HG02852 (cell line): ENCODE data around the gene EXOC2.

Experiments
- ATAC-seq: cut with Tn5 transposase; IDR thresholded peaks from one replicate; pipeline ENCODE4 v1.9.1; 2021; ENCODE audit warnings: mild to moderate bottlenecking, moderate library complexity; ENCODE audit not compliant: unreplicated experiment

Gene EXOC2

DNA sequence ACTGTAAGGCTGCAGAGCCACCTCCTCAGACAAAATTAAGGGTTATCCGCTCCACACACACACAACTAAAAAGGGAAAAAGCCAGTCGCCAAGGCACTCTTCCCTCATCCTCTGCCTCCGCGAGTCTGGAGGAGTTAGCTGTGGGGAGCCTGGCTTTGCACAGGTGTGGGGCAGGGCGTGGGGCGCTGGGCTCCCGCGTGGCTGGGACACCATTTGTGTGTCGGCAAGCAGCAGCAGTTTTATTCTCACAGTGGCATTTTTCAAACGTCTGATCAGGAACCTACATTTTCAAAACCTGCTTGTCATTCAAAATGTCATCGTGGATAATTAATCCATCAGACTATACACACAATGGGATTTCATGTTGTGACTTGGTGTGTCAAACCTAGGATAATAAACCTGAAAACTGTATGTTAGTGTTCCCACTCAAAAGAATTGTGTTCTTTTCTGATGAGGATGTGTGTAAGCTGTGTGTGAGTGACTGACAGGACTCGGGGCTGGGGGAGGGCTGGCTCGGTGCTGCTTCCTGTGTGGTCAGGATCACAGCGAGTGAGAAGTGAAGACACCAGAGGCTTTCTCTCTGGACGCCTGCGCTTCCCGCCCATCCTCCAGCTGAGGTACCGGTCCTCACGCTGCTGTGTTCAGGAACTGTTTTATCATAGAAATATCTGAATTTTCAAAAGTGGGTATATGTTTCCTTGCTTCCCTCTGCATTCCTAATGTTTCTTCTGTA lies 218.3 kb downstream of the EXOC2 start:
- ATAC-seq: peak; percentile 82

GRCh38 chr6:473768-474452 lies 219.0 kb downstream of the EXOC2 start:
- no peak for ATAC-seq

DNA sequence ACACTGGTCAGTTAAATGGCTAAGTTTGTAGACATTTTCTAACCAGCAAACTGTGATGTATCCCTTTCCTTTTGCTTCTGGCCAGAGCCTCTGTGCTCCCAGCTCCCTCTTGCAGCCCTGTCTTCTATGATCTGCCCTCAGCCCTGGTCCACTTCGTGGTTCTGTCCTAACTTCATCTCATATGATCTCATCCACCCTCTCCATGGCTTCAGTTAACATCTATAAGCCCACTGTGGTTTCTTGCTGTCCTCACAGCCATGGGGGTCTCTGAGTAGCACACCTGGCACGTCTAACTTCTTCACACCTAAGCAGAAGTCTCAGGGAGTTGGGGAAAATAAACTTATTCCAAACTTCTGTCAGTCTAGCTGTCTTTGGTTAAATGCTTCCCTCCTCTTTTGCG lies 219.6 kb downstream of the EXOC2 start:
- ATAC-seq: no peak

GRCh38 chr6:470901-471448 lies 222.0 kb downstream of the EXOC2 start:
- no peak for ATAC-seq

DNA sequence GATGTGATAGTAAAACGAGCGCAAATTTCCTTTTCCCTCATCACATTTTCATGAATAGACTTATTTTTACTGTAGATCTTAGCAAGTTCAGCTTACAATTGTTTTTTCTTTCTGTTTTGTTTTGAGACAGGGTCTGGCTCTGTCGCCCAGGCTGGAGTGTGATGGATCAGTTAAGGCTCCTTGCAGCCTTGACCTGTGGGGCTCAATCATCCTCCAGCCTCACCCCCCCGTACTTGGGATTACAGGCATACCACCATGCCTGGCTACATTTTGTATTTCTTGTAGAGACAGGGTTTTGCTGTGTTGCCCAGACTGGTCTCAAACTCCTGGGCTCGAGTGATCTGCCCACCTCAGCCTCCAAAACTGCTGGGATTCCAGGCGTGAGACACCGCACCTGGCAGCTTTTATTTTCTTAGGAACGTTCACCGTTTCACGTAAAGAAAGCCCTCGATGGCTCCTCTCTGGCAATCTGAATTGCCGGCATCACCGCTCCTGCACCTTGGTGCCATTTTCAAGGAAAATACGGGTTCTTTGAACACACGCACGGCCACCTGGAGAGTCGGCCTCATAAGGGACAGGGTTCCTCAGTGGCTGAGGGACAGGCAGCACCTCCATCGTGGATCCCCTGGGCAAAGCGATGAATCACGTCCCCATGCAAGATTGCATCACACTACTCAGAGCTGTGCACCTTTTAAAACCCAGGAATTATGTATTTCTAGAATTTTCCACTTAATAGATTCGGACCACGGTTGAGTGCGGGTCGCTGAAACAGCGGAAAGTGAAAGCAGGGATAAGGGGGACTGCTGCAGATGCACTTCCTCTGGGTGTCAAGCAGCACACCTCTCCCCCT lies 222.7 kb downstream of the EXOC2 start:
- no peak for ATAC-seq

- ATAC-seq: no peak
These were observed 225.3 kb downstream of the EXOC2 start for GRCh38 chr6:467671-468082.

- no peak for ATAC-seq
These were observed 225.8 kb downstream of the EXOC2 start for GRCh38 chr6:467111-467510.

- ATAC-seq: no peak
These were observed 226.4 kb downstream of the EXOC2 start for GRCh38 chr6:466564-466963.

DNA sequence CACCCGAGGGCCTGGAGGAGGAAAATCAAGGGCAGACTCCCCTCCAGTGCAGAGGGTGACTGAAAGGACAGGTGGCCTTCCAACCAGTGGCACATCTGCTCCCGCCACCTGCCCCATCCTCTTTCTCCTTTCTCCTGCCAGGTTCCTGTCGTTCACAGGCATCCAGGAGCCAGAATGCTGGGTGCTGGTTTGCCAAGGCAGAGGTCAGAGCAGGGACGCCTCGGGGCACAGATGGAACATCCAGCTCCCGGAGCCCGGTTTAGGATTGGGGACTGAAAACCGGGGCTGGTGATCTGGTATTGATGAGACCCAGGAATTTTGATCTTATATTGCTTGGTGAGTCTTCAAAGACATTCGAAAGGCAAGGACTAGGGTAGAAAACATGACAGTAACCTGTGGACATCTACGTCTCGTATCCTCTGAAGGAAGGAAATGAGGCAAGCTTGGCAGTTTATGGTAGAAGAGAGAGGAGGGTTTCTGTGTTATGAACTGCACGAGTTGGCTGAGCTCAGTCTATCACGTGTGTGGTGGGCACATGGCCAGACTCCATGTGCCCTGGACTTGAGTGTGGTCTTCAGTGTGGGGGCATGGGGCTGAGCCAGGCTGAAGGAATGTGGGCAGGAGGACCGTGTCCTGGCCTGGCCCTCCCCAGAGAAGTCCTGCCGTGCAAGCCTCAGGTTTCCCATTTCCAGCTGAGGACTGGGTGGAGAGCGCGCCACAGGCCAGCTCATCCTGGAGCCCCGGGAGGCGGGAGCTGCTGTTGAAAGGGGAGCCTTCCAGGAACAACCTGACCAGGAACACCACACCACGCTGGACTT lies 227.2 kb downstream of the EXOC2 start:
- ATAC-seq: no peak

DNA sequence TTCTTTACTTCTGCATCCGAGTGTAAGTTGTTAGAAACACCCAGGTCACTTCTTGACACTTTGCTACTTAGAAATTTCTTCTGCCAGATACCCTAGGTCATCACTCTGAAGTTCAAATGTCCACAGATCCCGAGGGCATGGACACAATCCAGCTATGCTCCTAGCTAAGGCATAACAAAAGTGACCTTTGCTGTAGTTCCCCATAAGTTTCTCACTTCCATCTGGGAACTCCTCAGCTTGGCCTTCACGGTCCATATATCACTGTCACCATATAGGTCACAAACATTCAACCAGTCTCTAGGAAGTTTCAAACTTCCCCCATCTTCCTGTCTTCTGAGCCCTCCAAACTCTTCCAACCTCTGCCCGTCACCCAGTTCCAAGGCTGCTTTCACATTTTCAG lies 236.1 kb downstream of the EXOC2 start:
- no peak for ATAC-seq

- ATAC-seq: no peak
These were observed 236.5 kb downstream of the EXOC2 start for GRCh38 chr6:456358-456867.

DNA sequence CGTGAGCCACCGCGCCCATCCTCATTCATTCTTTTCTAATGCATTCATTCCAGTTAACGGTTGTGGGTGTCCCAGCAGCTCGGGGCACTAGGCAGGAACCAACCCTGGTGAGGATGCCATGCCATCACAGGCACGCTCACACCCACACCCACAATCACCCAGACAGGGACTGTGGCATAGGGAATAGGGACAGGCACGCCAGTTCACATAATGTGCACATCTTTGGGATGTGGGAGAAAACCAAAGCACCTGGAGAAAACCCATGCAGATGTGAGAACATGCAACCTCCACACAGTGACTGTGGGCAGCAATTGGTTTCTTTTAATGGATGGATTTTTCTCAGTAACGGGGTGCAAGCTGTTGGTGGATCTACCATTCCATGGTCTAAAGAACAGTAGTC lies 237.1 kb downstream of the EXOC2 start:
- no peak for ATAC-seq

- no peak for ATAC-seq
These were observed 237.8 kb downstream of the EXOC2 start for GRCh38 chr6:455006-455585.

GRCh38 chr6:454148-454991 lies 238.6 kb downstream of the EXOC2 start:
- no peak for ATAC-seq

DNA sequence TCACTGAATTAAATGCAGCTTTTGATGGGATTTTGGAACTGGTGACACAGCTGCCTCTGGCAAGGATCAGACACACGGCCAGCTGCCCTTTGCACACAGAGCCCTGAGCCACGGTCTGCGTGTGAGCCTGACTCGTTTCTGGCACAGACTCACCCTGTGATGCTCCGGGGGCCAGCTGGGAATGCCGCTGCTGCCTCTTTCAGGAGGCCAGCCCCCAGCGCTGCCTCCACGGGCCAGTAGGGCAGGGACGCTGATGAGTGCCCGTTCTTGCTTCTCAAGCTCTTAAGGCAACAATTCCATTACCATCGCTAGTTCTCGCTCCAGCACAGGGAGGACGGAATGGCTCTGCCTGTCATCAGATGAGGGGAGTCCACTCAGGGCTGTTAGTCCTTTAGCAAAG lies 239.8 kb downstream of the EXOC2 start:
- no peak for ATAC-seq

GRCh38 chr6:452301-453067 lies 240.5 kb downstream of the EXOC2 start:
- ATAC-seq: no peak

DNA sequence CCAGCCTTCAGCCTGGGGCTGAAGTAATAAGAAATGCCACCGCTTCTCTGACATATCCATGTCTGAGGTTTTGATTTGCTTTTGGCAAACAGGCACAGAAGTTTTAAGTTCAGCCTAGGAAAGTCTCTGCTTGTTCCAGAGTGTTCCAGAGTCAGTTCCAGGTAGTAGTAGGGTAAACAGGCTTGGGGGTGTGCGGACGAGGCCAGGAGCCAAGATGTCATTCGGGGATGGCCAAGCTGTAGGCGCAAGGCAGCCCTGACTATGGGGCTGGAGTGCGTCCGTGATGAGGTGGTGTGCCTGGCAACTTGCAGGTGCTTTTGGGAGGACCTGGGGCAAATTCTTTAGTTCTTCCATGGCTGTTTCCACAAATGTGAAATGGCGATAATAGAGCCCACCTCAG lies 241.1 kb downstream of the EXOC2 start:
- ATAC-seq: no peak

GRCh38 chr6:451336-451735 lies 241.6 kb downstream of the EXOC2 start:
- ATAC-seq: no peak
